GM19395 (cell line): ENCODE results near the gene CYSLTR2.
"Not testable (repeated sequence)": the region's sequence is repeated elsewhere in the genome, so short reads cannot be mapped to it uniquely, and the experiment has no call there.

Source experiments
- ATAC-seq: cut with Tn5 transposase; IDR thresholded peaks from one replicate; pipeline ENCODE4 v1.9.1; 2021; ENCODE audit warnings: mild to moderate bottlenecking, moderate library complexity; ENCODE audit not compliant: unreplicated experiment

CYSLTR2 gene

GRCh38 chr13:48644141-48644540 is 9.6 kb upstream of the CYSLTR2 start:
- no peak for ATAC-seq

GRCh38 chr13:48644951-48645350 is 8.8 kb upstream of the CYSLTR2 start:
- ATAC-seq = no peak

GRCh38 chr13:48645845-48646244 is 7.9 kb upstream of the CYSLTR2 start:
- no peak for ATAC-seq

GRCh38 chr13:48646791-48647190 is 6.9 kb upstream of the CYSLTR2 start:
- no peak for ATAC-seq

GRCh38 chr13:48647625-48648024 is 6.1 kb upstream of the CYSLTR2 start:
- no peak for ATAC-seq

- no peak for ATAC-seq
Measured at GRCh38 chr13:48648446-48648845, 5.3 kb upstream of the CYSLTR2 start.

- ATAC-seq = no peak
Measured at GRCh38 chr13:48652851-48653471, 768 bp upstream of the CYSLTR2 start.

GRCh38 chr13:48654511-48654910 is 782 bp downstream of the CYSLTR2 start:
- no peak for ATAC-seq

GRCh38 chr13:48655291-48655690 is 1.6 kb downstream of the CYSLTR2 start:
- no peak for ATAC-seq

GRCh38 chr13:48656608-48657007 is 2.9 kb downstream of the CYSLTR2 start:
- no peak for ATAC-seq

GRCh38 chr13:48660361-48661076 is 6.8 kb downstream of the CYSLTR2 start:
- peak; percentile 56 for ATAC-seq

GRCh38 chr13:48661107-48661506 is 7.4 kb downstream of the CYSLTR2 start:
- no peak for ATAC-seq

- ATAC-seq = no peak
Measured at GRCh38 chr13:48662226-48662625, 8.5 kb downstream of the CYSLTR2 start.

- no peak for ATAC-seq
Measured at GRCh38 chr13:48667136-48667535, 13.4 kb downstream of the CYSLTR2 start.

- ATAC-seq = not testable (repeated sequence)
Measured at GRCh38 chr13:48671421-48671820, 17.7 kb downstream of the CYSLTR2 start.

- ATAC-seq = no peak
Measured at GRCh38 chr13:48675247-48675646, 21.5 kb downstream of the CYSLTR2 start.

- no peak for ATAC-seq
Measured at GRCh38 chr13:48678316-48678715, 24.6 kb downstream of the CYSLTR2 start.

GRCh38 chr13:48679941-48680680 is 26.4 kb downstream of the CYSLTR2 start:
- no peak for ATAC-seq

- no peak for ATAC-seq
Measured at GRCh38 chr13:48680756-48681392, 27.1 kb downstream of the CYSLTR2 start.

GRCh38 chr13:48681905-48682304 is 28.2 kb downstream of the CYSLTR2 start:
- ATAC-seq = no peak

- no peak for ATAC-seq
Measured at GRCh38 chr13:48682436-48682835, 28.7 kb downstream of the CYSLTR2 start.
